ENCODE data around the gene PPP1CC.
A peak's percentile ranks its signal among the peaks of the same experiment; 100 is the strongest.
"Not testable (repeated sequence)": the region's sequence is repeated elsewhere in the genome, so short reads cannot be mapped to it uniquely, and the experiment has no call there.

The PPP1CC gene

DNA sequence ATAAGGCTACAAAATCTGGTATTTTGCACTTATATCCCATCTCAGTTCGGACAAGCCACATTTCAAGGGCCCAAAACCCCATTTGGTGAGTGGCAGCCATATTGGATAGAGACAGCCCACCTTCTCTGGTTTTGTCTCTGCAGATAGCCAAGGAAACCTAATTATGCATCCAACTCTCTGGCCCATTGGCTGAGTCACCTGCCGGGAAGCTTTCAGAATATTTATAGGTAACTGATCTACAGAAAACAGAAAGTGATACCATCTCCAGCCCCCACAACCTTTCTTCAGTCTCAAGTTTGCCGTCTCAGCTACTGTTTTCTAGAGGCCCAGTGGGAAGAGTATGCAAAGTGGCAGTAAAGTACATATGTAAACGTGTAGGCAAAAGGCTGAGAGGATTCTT, 33.7 kb upstream of the PPP1CC start:
- TF ChIP-seq SPI1 (IDR thresholded peaks at IDR 0.05; ENCODE audit: low read depth, low read length): 0 out of 2 replicates have a peak, but pooled peaks have one; percentile 5
- no peak for TF ChIP-seq POLR2AphosphoS5 (IDR thresholded peaks at IDR 0.05; ENCODE audit: low read depth, low read length)
- TF ChIP-seq POU2F2 (IDR thresholded peaks at IDR 0.05; ENCODE audit: low read depth, low read length): peak; percentile 97
- TF ChIP-seq PAX5 (IDR thresholded peaks at IDR 0.05; ENCODE audit: insufficient read depth, low read length, severe bottlenecking): no peak
- TF ChIP-seq TAF1 (IDR thresholded peaks at IDR 0.05; ENCODE audit: low read depth, low read length): 0 out of 2 replicates have a peak, but pooled peaks have one; percentile 24
- peak; percentile 12; the same call in 1 of the 2 replicates for TF ChIP-seq POLR2A (IDR thresholded peaks at IDR 0.05; ENCODE audit: low read depth, low read length)
- DNase-seq (ENCODE audit: insufficient read length, low spot score) (peak; percentile 34), FAIRE-seq (peak; percentile 81)

DNA sequence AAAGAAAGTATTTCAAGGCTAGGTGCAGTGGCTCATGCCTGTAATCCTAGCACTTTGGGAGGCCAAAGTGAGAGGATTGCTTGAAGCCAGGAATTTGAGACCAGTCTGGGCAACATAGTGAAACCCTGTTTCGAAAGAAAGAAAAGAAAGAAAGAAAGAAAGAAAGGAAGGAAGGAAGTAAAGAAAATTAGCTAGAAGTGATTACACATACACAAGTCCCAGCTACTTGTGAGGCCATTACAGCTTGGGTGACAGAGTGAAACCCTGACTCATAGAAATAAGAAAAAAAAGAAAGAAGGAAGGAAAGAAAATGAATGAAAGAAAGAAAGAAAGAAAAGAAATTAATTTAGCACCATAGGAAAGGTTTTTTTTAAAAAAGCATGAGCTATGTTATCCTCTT, 33.3 kb upstream of the PPP1CC start:
- FAIRE-seq (no peak), DNase-seq (ENCODE audit: insufficient read length, low spot score) (no peak)

GRCh38 chr12:110774824-110775223, 32.1 kb upstream of the PPP1CC start:
- TF ChIP-seq POLR2A (IDR thresholded peaks at IDR 0.05; ENCODE audit: low read depth, low read length) (no peak), TAF1 (IDR thresholded peaks at IDR 0.05; ENCODE audit: low read depth, low read length) (no peak), PAX5 (IDR thresholded peaks at IDR 0.05; ENCODE audit: insufficient read depth, low read length, severe bottlenecking) (no peak), SPI1 (IDR thresholded peaks at IDR 0.05; ENCODE audit: low read depth, low read length) (no peak), POU2F2 (IDR thresholded peaks at IDR 0.05; ENCODE audit: low read depth, low read length) (no peak), POLR2AphosphoS5 (IDR thresholded peaks at IDR 0.05; ENCODE audit: low read depth, low read length) (no peak)
- FAIRE-seq: no peak

More for the DNA sequence above, 33.3 kb upstream of the PPP1CC start:
- no peak for TF ChIP-seq POLR2AphosphoS5 (IDR thresholded peaks at IDR 0.05; ENCODE audit: low read depth, low read length)
- no peak for TF ChIP-seq SPI1 (IDR thresholded peaks at IDR 0.05; ENCODE audit: low read depth, low read length)
- no peak for TF ChIP-seq POU2F2 (IDR thresholded peaks at IDR 0.05; ENCODE audit: low read depth, low read length)
- no peak for TF ChIP-seq PAX5 (IDR thresholded peaks at IDR 0.05; ENCODE audit: insufficient read depth, low read length, severe bottlenecking)
- no peak for TF ChIP-seq POLR2A (IDR thresholded peaks at IDR 0.05; ENCODE audit: low read depth, low read length)
- TF ChIP-seq TAF1 (IDR thresholded peaks at IDR 0.05; ENCODE audit: low read depth, low read length): no peak

DNA sequence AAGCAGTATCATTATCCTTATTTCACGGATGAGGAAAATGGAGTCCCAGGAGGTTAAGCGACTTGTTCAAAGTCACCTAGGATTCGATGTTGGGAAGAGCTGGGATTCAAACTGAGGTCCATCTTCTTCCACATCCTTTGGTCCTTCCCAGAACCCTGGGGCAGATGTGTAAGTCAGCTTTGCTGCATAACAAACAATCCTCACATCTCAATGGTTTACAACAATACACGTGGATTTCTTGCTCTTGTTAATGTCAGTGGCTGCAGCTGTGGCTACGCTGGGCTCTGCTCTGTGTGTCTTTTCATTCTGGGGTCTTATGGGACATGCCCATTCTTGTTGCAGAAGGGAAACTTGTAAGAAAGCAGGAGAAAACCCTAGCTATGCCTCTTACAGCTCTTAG, 26.3 kb upstream of the PPP1CC start:
- no peak for TF ChIP-seq POU2F2 (IDR thresholded peaks at IDR 0.05; ENCODE audit: low read depth, low read length)
- TF ChIP-seq SPI1 (IDR thresholded peaks at IDR 0.05; ENCODE audit: low read depth, low read length): no peak
- TF ChIP-seq PAX5 (IDR thresholded peaks at IDR 0.05; ENCODE audit: insufficient read depth, low read length, severe bottlenecking): no peak
- no peak for TF ChIP-seq POLR2A (IDR thresholded peaks at IDR 0.05; ENCODE audit: low read depth, low read length)
- TF ChIP-seq TAF1 (IDR thresholded peaks at IDR 0.05; ENCODE audit: low read depth, low read length): no peak
- no peak for FAIRE-seq
- no peak for DNase-seq (ENCODE audit: insufficient read length, low spot score)

More at GRCh38 chr12:110774824-110775223, 32.1 kb upstream of the PPP1CC start:
- no peak for DNase-seq (ENCODE audit: insufficient read length, low spot score)

GRCh38 chr12:110767863-110768262, 25.2 kb upstream of the PPP1CC start:
- no peak for DNase-seq (ENCODE audit: insufficient read length, low spot score)
- FAIRE-seq: no peak
- TF ChIP-seq POU2F2 (IDR thresholded peaks at IDR 0.05; ENCODE audit: low read depth, low read length) (no peak), POLR2A (IDR thresholded peaks at IDR 0.05; ENCODE audit: low read depth, low read length) (no peak), PAX5 (IDR thresholded peaks at IDR 0.05; ENCODE audit: insufficient read depth, low read length, severe bottlenecking) (no peak), SPI1 (IDR thresholded peaks at IDR 0.05; ENCODE audit: low read depth, low read length) (no peak), TAF1 (IDR thresholded peaks at IDR 0.05; ENCODE audit: low read depth, low read length) (no peak), POLR2AphosphoS5 (IDR thresholded peaks at IDR 0.05; ENCODE audit: low read depth, low read length) (no peak)

DNA sequence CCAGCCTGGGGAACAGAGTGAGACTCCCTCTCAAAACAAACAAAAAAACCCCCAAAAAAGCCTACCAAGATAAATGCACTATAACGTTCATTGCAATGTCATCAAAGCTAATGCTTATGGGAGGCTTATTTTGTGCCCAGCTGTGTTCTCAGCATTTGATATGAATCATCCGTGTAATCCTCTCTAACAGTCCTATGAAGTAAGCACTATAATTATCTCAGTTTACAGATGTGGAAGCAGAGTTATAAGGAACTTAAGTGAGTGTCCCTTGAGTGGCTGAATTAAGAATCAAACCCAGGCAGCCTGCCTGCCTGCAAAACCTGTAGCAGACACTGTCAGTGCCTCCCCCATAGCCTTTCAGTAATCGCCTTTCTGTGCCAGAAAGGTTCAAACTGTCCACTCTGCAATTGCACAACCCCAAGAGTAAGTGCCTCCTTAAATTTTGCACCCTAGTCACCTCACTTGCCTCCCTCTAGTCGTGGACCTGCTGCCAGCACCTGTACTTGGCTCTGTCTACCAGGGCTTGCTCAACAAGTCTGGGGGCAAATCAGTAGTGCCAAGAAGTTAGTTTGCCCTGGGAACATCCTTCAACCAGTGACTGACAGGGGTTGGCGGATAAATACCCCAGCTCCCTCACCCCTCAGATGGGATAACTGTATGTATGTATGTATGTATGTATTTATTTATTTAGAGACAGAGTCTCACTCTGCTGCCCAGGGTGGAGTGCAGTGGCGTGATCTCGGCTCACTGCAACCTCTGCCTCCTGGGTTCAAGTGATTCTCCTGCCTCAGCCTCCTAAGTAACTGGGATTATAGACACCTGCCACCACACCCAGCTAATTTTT, 23.8 kb upstream of the PPP1CC start:
- no peak for FAIRE-seq
- TF ChIP-seq POU2F2 (IDR thresholded peaks at IDR 0.05; ENCODE audit: low read depth, low read length) (no peak), SPI1 (IDR thresholded peaks at IDR 0.05; ENCODE audit: low read depth, low read length) (no peak), POLR2AphosphoS5 (IDR thresholded peaks at IDR 0.05; ENCODE audit: low read depth, low read length) (no peak), TAF1 (IDR thresholded peaks at IDR 0.05; ENCODE audit: low read depth, low read length) (no peak), POLR2A (IDR thresholded peaks at IDR 0.05; ENCODE audit: low read depth, low read length) (no peak), PAX5 (IDR thresholded peaks at IDR 0.05; ENCODE audit: insufficient read depth, low read length, severe bottlenecking) (no peak)
- DNase-seq (ENCODE audit: insufficient read length, low spot score): no peak

DNA sequence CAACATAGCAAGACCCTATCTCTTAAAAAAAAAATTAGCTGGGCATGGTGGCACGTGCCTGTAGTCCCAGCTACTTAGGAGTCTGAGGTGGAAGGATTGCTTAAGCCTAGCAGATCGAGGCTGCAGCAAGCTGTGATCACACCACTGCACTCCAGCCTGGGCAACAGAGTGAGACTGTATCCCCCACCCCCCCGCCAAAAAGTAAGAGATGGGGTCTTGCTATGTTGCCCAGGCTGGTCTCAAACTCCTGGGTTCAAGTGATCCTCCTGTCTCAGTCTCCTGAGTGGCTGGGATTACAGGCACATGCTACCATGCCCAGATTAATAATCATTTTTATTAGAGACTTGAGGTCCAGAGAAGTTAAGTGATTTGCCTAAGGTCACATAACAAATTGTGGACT, 22.9 kb upstream of the PPP1CC start:
- not testable (repeated sequence) for FAIRE-seq

DNA sequence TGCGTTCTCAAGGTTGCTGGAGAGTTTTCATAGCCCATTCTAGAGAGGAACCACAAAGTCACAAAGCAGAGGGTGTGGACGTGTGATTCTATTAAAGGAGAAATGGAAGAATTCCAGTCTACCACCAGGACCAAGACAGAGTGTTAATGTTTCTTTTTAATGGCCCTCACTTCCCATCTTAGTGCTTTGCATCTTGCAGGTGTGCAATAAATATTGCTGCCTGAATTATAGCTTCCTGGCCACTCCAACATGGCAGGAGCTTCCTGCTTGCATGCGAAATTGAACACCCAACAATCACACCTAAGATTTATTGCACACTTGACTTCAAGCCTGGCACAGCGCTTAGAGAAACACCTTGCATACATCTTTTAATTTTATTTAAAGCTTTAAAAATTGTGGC, 22.4 kb upstream of the PPP1CC start:
- no peak for TF ChIP-seq SPI1 (IDR thresholded peaks at IDR 0.05; ENCODE audit: low read depth, low read length)
- TF ChIP-seq POLR2AphosphoS5 (IDR thresholded peaks at IDR 0.05; ENCODE audit: low read depth, low read length): no peak
- TF ChIP-seq POLR2A (IDR thresholded peaks at IDR 0.05; ENCODE audit: low read depth, low read length): no peak
- TF ChIP-seq TAF1 (IDR thresholded peaks at IDR 0.05; ENCODE audit: low read depth, low read length): no peak
- TF ChIP-seq POU2F2 (IDR thresholded peaks at IDR 0.05; ENCODE audit: low read depth, low read length): no peak
- no peak for TF ChIP-seq PAX5 (IDR thresholded peaks at IDR 0.05; ENCODE audit: insufficient read depth, low read length, severe bottlenecking)
- FAIRE-seq: no peak
- DNase-seq (ENCODE audit: insufficient read length, low spot score): no peak

More for the DNA sequence above, 22.9 kb upstream of the PPP1CC start:
- DNase-seq (ENCODE audit: insufficient read length, low spot score): not testable (repeated sequence)

DNA sequence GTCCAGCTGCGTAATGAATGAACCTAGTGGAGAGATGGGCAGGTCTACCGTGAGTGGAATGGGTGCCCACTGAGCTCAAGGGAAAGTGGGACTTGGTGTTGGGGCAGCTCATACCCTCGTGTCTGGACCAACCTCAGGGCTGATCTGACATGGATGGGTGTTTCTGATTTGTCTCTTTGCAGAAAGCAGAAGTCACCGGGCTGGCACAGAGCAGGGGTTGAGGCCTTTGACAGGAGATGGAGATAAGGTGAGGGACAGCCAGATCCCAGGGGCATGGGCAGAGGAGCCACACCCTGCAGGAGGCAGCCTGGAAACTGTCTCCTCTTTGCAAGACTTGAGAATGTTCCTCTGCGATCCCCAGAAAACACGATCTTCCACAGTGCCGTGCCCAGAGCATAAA, 20.9 kb upstream of the PPP1CC start:
- no peak for TF ChIP-seq POLR2A (IDR thresholded peaks at IDR 0.05; ENCODE audit: low read depth, low read length)
- no peak for DNase-seq (ENCODE audit: insufficient read length, low spot score)
- no peak for FAIRE-seq

- no peak for DNase-seq (ENCODE audit: insufficient read length, low spot score)
- FAIRE-seq: peak; percentile 58
- TF ChIP-seq PAX5 (IDR thresholded peaks at IDR 0.05; ENCODE audit: insufficient read depth, low read length, severe bottlenecking) (no peak), POLR2AphosphoS5 (IDR thresholded peaks at IDR 0.05; ENCODE audit: low read depth, low read length) (no peak), POU2F2 (IDR thresholded peaks at IDR 0.05; ENCODE audit: low read depth, low read length) (no peak), POLR2A (IDR thresholded peaks at IDR 0.05; ENCODE audit: low read depth, low read length) (no peak), TAF1 (IDR thresholded peaks at IDR 0.05; ENCODE audit: low read depth, low read length) (no peak), SPI1 (IDR thresholded peaks at IDR 0.05; ENCODE audit: low read depth, low read length) (no peak)
Measured at GRCh38 chr12:110762891-110763290, 20.2 kb upstream of the PPP1CC start.
